ENCODE data around the gene CARMIL1.

GRCh38 chr6:25371037-25371347, 91.8 kb downstream of the CARMIL1 start:
- TF ChIP-seq CTCF (IDR thresholded peaks at IDR 0.05) = no peak
- no peak for TF ChIP-seq POLR2A (IDR thresholded peaks at IDR 0.05)
